DOHH2 (cell line): ENCODE data around the gene SIGLEC7.

ENCODE experiments used
- H3F3A ChIP-seq: fragments of 200-600 bp; sonication (generic), shearing (Covaris generic); 2 replicates; pipeline ENCODE4 v1.6.0; 2016; ENCODE audit warnings: antibody characterized with exemption, mild to moderate bottlenecking; ENCODE audit not compliant: control insufficient read depth, insufficient read depth
- H3K27ac ChIP-seq: fragments of 200-600 bp; sonication (generic); 2 replicates; pipeline ENCODE4 v1.5.1; 2014; ENCODE audit warnings: low read depth, mild to moderate bottlenecking, low read length, moderate library complexity
- H3K27me3 ChIP-seq: fragments of 200-600 bp; sonication (generic); 2 replicates; pipeline ENCODE4 v1.6.1; 2014; ENCODE audit warnings: mild to moderate bottlenecking, low read length, mixed read lengths; ENCODE audit not compliant: control insufficient read depth
- H3K36me3 ChIP-seq: fragments of 200-600 bp; sonication (generic); 2 replicates; pipeline ENCODE4 v1.6.1; 2014; ENCODE audit warnings: mild to moderate bottlenecking, low read length, moderate library complexity, mixed read lengths; ENCODE audit not compliant: control insufficient read depth
- H3K4me1 ChIP-seq: fragments of 200-600 bp; sonication (generic); 2 replicates; pipeline ENCODE4 v1.6.1; 2014; ENCODE audit warnings: mild to moderate bottlenecking, low read length, mixed read lengths; ENCODE audit not compliant: control insufficient read depth
- H3K4me2 ChIP-seq: fragments of 200-600 bp; sonication (generic); 2 replicates; pipeline ENCODE4 v1.6.0; 2014; ENCODE audit warnings: mild to moderate bottlenecking, low read length, moderate library complexity
- H3K4me3 ChIP-seq: fragments of 200-600 bp; sonication (generic); 2 replicates; pipeline ENCODE4 v1.5.1; 2014; ENCODE audit warnings: mild to moderate bottlenecking, low read length, mixed read lengths
- H3K79me2 ChIP-seq: fragments of 200-600 bp; sonication (generic); 2 replicates; pipeline ENCODE4 v1.6.1; 2014; ENCODE audit warnings: mild to moderate bottlenecking, low read length, mixed read lengths; ENCODE audit not compliant: control insufficient read depth
- H3K9me2 ChIP-seq: fragments of 200-600 bp; sonication (generic); replicated peaks from 2 replicates; pipeline ENCODE4 v1.6.1; 2014; ENCODE audit warnings: mild to moderate bottlenecking, low read length, mixed read lengths; ENCODE audit not compliant: control insufficient read depth
- H3K9me3 ChIP-seq: fragments of 200-600 bp; sonication (generic); 2 replicates; pipeline ENCODE4 v1.6.1; 2014; ENCODE audit warnings: antibody characterized with exemption, low read length, mixed read lengths; ENCODE audit not compliant: control insufficient read depth, insufficient read depth
- H4K20me1 ChIP-seq: fragments of 200-600 bp; sonication (generic); 2 replicates; pipeline ENCODE4 v1.6.0; 2014; ENCODE audit warnings: low read depth, mild to moderate bottlenecking, antibody characterized with exemption, low read length, moderate library complexity; ENCODE audit not compliant: control insufficient read depth, insufficient read depth
- CTCF ChIP-seq: fragments of 200-600 bp; sonication (generic); IDR thresholded peaks from one replicate; pipeline ENCODE4 v1.5.1; 2014; ENCODE audit warnings: antibody characterized with exemption, mild to moderate bottlenecking, low read depth, low read length; ENCODE audit not compliant: poor library complexity, severe bottlenecking
- EZH2phosphoT487 ChIP-seq: fragments of 200-600 bp; sonication (generic); IDR thresholded peaks from 2 replicates; pipeline ENCODE4 v1.6.1; 2017; ENCODE audit warnings: borderline replicate concordance, mild to moderate bottlenecking, antibody characterized with exemption, low read length, moderate library complexity, mixed read lengths

SIGLEC7 gene

GRCh38 chr19:51131780-51132680, 10.1 kb upstream of the SIGLEC7 start:
- Histone ChIP-seq H3F3A (peaks cover 19% of the 10 kb centered on the region), H3K4me2 (no peak overlapping the region)

DNA sequence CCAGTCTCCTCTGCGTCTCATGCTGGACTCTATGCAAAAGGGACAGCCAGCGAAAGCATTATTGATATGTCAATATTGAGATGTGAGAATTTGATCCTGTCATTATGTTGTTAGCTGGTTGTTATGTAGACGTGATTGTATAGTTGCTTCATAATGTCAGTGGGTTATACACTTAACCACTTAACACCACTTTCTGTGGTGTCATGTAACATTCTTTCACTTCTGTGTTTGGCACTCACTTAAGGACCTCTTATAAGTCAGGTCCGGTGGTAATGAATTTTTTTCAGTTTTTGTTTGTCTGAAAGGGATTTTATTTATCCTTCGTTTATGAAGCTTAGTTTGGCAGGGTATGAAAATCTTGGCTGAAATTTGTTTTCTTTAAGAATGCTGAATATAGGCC, 7.1 kb upstream of the SIGLEC7 start:
- no peaks in the 10 kb centered on the region for H3F3A ChIP-seq
- H3K27me3 ChIP-seq = no peaks in the 10 kb centered on the region
- no peak overlapping the region for H3K4me3 ChIP-seq
- no peaks in the 10 kb centered on the region for H3K9me2 ChIP-seq
- peaks cover 8% of the 10 kb centered on the region; the same call in 1 of the 2 replicates for H3K9me3 ChIP-seq
- no peaks in the 10 kb centered on the region for H3K79me2 ChIP-seq
- no peaks in the 10 kb centered on the region for H3K36me3 ChIP-seq
- no peak overlapping the region for H3K4me2 ChIP-seq
- H3K27ac ChIP-seq = no peak overlapping the region
- no peaks in the 10 kb centered on the region for H4K20me1 ChIP-seq
- peaks cover 49% of the 10 kb centered on the region for H3K4me1 ChIP-seq
- TF ChIP-seq CTCF = no peak
- no peak for TF ChIP-seq EZH2phosphoT487

More at GRCh38 chr19:51131780-51132680, 10.1 kb upstream of the SIGLEC7 start:
- H3K36me3 ChIP-seq = no peaks in the 10 kb centered on the region
- H4K20me1 ChIP-seq = no peaks in the 10 kb centered on the region
- H3K27ac ChIP-seq = no peak overlapping the region
- no peak for TF ChIP-seq EZH2phosphoT487
- TF ChIP-seq CTCF = no peak
- H3K4me3 ChIP-seq = no peak overlapping the region
- H3K4me1 ChIP-seq = peaks cover 49% of the 10 kb centered on the region
- H3K9me3 ChIP-seq = peaks cover 8% of the 10 kb centered on the region; the same call in 1 of the 2 replicates
- H3K9me2 ChIP-seq = no peaks in the 10 kb centered on the region
- no peaks in the 10 kb centered on the region for H3K27me3 ChIP-seq
- H3K79me2 ChIP-seq = no peaks in the 10 kb centered on the region

GRCh38 chr19:51135986-51136762, 5.9 kb upstream of the SIGLEC7 start:
- Histone ChIP-seq H3K9me3 (peaks cover 8% of the 10 kb centered on the region; the same call in 1 of the 2 replicates), H3K36me3 (no peaks in the 10 kb centered on the region), H3K79me2 (no peaks in the 10 kb centered on the region), H3K4me1 (peaks cover 47% of the 10 kb centered on the region), H3K4me3 (no peak overlapping the region), H3K9me2 (no peaks in the 10 kb centered on the region), H3K27ac (no peak overlapping the region), H4K20me1 (no peaks in the 10 kb centered on the region), H3K27me3 (no peaks in the 10 kb centered on the region), H3K4me2 (no peak overlapping the region), H3F3A (no peaks in the 10 kb centered on the region)
- no peak for TF ChIP-seq CTCF
- TF ChIP-seq EZH2phosphoT487 = no peak
